Mucosa of descending colon (tissue), 3 donors: ENCODE results near the gene KLF18. TPM values are rescaled to one million over a fixed set of nuclear protein-coding genes. Genes with fewer than 3 reads are reported as not detected.

Experiments used
- ATAC-seq: fragments of 200-7000 bp; cut with Tn5 transposase; one replicate; pipeline ENCODE4 v1.9.1; 2020; ENCODE audit warnings: mild to moderate bottlenecking, moderate library complexity
- DNase-seq, 3 donors: peaks; one replicate each; pipeline ENCODE4 v3.0.0-alpha.2; 2020
- H3K36me3 ChIP-seq: fragments of 200-600 bp; one replicate; pipeline ENCODE4 v1.8.0; 2021; ENCODE audit warnings: low read depth, mild to moderate bottlenecking
- H3K4me1 ChIP-seq: fragments of 200-600 bp; one replicate; pipeline ENCODE4 v1.8.0; 2021; ENCODE audit warnings: low read depth, mild to moderate bottlenecking
- H3K4me3 ChIP-seq: fragments of 200-600 bp; one replicate; pipeline ENCODE4 v1.8.0; 2021; ENCODE audit warnings: mild to moderate bottlenecking
- H3K9me3 ChIP-seq: fragments of 200-600 bp; one replicate; pipeline ENCODE4 v1.8.0; 2021; ENCODE audit warnings: mild to moderate bottlenecking
- intact Hi-C, 2 donors: fragments of 100-400 bp; cut with DNase I in 1 of 2; cut with micrococcal nuclease in 1 of 2; formaldehyde crosslinking; loops; one replicate each; pipeline versions ENCODE4 v1.11.0 to v1.11.1; 2022; cut with DNase I, micrococcal nuclease
- long read RNA-seq, 2 donors: library from polyadenylated mRNA; unstranded; transcript quantifications; one replicate each; pipeline ENCODE4 v2.0.0, GENCODE V29; 2019 to 2021
- total RNA-seq, 3 donors: library from RNA; stranded (reverse); fragmentation: NEBNext Ultra II Directional in 2 of 3; extraction: Animal tissue kit (Norgen Biotek cat#: 25700) in 2 of 3; gene quantifications; one replicate each; pipeline versions ENCODE4 v1.2.1 to v1.2.4, GENCODE V29; 2021 to 2023
- TF ChIP-seq, protein P1 (sequence below): fragments of 200-600 bp; IDR thresholded peaks from one replicate; pipeline ENCODE4 v1.8.0; 2022; ENCODE audit warnings: antibody characterized with exemption, mild to moderate bottlenecking
- donor health status: DM: no; HTN: no; CAD: no; lungs with moderate emphysema.
- donor health status: DM: no; HTN: no; CAD: no.
- donor health status: DM: no; HTN: yes; CAD: no.

Gene KLF18
- not detected for total RNA-seq
- long read RNA-seq, donor 1: 0 reads
- long read RNA-seq, donor 2: 0 reads

DNA sequence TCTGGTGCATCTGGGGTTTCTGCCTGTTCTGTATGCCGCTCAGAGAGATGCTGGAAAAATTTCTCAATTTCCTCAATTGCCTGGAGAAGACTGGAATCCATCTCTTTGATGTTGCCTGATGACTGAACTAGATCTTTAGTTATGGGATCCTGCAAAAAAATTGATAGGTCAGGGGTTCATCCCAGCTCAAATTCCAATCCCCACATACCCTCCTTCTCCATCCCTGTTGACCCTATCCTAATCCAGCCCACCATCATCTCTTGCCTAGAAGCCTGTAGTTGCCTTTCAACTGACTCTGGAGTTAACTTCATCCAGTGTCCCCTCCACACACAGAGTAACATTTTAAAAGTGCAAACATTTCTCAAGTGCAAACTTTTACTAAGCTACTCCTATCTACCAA lies at the start of gene KLF18:
KLF18 (minus strand) TSS at position 101 of the 400 bp plus-strand sequence; CDS start at position 101, 0 bp downstream.
- TF ChIP-seq, protein P1, sequence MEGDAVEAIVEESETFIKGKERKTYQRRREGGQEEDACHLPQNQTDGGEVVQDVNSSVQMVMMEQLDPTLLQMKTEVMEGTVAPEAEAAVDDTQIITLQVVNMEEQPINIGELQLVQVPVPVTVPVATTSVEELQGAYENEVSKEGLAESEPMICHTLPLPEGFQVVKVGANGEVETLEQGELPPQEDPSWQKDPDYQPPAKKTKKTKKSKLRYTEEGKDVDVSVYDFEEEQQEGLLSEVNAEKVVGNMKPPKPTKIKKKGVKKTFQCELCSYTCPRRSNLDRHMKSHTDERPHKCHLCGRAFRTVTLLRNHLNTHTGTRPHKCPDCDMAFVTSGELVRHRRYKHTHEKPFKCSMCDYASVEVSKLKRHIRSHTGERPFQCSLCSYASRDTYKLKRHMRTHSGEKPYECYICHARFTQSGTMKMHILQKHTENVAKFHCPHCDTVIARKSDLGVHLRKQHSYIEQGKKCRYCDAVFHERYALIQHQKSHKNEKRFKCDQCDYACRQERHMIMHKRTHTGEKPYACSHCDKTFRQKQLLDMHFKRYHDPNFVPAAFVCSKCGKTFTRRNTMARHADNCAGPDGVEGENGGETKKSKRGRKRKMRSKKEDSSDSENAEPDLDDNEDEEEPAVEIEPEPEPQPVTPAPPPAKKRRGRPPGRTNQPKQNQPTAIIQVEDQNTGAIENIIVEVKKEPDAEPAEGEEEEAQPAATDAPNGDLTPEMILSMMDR: no peak
- DNase-seq (no peak), ATAC-seq (no peak)
- H3K4me3 ChIP-seq: no peak within 1 kb of the TSS
- no peaks in the 10 kb centered on the region for H3K36me3 ChIP-seq
- intact Hi-C loops: no loop called here
- H3K4me1 ChIP-seq: no peaks in the 10 kb centered on the region
- peaks cover 19% of the 10 kb centered on the region for H3K9me3 ChIP-seq

DNA sequence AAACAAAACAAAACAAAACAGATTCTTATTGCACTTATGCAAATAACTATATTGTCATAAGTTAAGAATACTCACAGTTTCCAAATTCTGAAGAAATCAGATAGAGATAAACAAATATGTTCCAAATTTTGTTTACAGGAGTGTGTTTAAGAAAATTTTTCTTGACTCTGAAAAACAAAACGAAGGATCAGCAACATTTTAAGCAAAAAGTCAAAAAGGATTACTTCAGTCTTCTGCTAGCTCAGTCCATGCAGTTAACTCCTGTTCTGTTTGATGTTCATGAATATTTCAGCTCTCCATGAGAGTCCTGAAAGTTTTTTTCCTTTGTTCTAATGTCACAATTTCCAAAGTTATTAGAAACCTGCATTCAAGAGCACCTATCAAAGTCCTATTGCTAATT lies 33.2 kb upstream of the KLF18 start:
- ATAC-seq: no peak
- intact Hi-C loops: no loop called here
- H3K36me3 ChIP-seq: no peaks in the 10 kb centered on the region
- H3K9me3 ChIP-seq: peaks cover 6% of the 10 kb centered on the region
- no peak overlapping the region for H3K4me3 ChIP-seq
- TF ChIP-seq, protein P1: no peak
- no peak for DNase-seq
- H3K4me1 ChIP-seq: no peaks in the 10 kb centered on the region

GRCh38 chr1:44170281-44170823 lies 28.9 kb upstream of the KLF18 start:
- peaks cover 2% of the 10 kb centered on the region for H3K9me3 ChIP-seq
- TF ChIP-seq, protein P1: no peak
- no peak overlapping the region for H3K4me3 ChIP-seq
- no peak for ATAC-seq
- H3K36me3 ChIP-seq: no peaks in the 10 kb centered on the region
- no peak for DNase-seq
- H3K4me1 ChIP-seq: no peaks in the 10 kb centered on the region
- intact Hi-C loops: no loop called here

GRCh38 chr1:44168520-44169098 lies 27.2 kb upstream of the KLF18 start:
- H3K4me3 ChIP-seq: no peak overlapping the region
- ATAC-seq (no peak), DNase-seq (no peak)
- H3K9me3 ChIP-seq: no peaks in the 10 kb centered on the region
- no peaks in the 10 kb centered on the region for H3K36me3 ChIP-seq
- no peaks in the 10 kb centered on the region for H3K4me1 ChIP-seq
- intact Hi-C loops: no loop called here
- TF ChIP-seq, protein P1: no peak

DNA sequence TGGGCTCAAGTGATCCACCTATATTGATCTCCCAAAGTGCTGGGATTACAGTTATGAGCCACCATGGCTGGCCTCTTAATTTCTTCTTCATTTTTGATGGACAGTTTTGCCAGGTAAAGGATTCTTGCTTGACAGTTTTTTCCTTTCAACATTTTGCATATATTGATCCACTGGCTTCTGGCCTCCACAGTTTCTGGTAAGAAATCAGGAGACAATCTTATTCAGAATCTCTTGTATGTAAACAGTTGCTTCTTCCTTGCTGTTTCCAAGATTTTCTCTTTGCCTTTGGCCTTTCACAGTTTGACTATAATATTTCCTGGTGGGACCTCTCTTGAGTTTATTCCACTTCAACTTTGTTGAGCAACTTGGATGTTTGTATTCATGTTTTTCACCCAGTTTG lies 20.1 kb upstream of the KLF18 start:
- no peak for ATAC-seq
- no peaks in the 10 kb centered on the region for H3K36me3 ChIP-seq
- intact Hi-C loops: no loop called here

More for the DNA sequence above, 20.1 kb upstream of the KLF18 start:
- H3K4me3 ChIP-seq: no peak overlapping the region
- no peak for DNase-seq
- no peaks in the 10 kb centered on the region for H3K4me1 ChIP-seq
- TF ChIP-seq, protein P1: no peak
- no peaks in the 10 kb centered on the region for H3K9me3 ChIP-seq
